HEK293 (cell line): ENCODE measurements around the gene RAB20.

Experiments
- CTCF ChIP-seq: fragments of 450-650 bp; formaldehyde crosslinking; IDR thresholded peaks from 2 replicates; pipeline ENCODE4 v1.5.1; 2016; ENCODE audit warnings: missing biosample characterization, missing genetic modification characterization
- ZNF10 ChIP-seq: fragments of 450-650 bp; formaldehyde crosslinking; IDR thresholded peaks from 2 replicates; pipeline ENCODE4 v1.5.1; 2017; ENCODE audit warnings: missing biosample characterization, missing genetic modification characterization
- ZNF211 ChIP-seq: fragments of 450-650 bp; formaldehyde crosslinking; IDR thresholded peaks from 2 replicates; pipeline ENCODE4 v1.5.1; 2016; ENCODE audit warnings: low read depth, missing biosample characterization, missing genetic modification characterization
- ZNF514 ChIP-seq: fragments of 450-650 bp; formaldehyde crosslinking; IDR thresholded peaks from 2 replicates; pipeline ENCODE4 v1.5.1; 2016; ENCODE audit warnings: missing biosample characterization, missing genetic modification characterization
- ZNF549 ChIP-seq: fragments of 450-650 bp; IDR thresholded peaks from 2 replicates; pipeline ENCODE4 v1.5.1; 2018; ENCODE audit warnings: missing biosample characterization, missing genetic modification characterization, mild to moderate bottlenecking, inconsistent platforms, moderate library complexity
- ZNF785 ChIP-seq: fragments of 450-650 bp; formaldehyde crosslinking; IDR thresholded peaks from 2 replicates; pipeline ENCODE4 v1.5.1; 2016; ENCODE audit warnings: missing biosample characterization, missing genetic modification characterization

GRCh38 chr13:110518571-110518970, 43.0 kb downstream of the RAB20 start:
- no peak for TF ChIP-seq CTCF (tag by site-specific recombination)
- no peak for TF ChIP-seq ZNF549
- TF ChIP-seq ZNF10 (tag by site-specific recombination), result no peak
- no peak for TF ChIP-seq ZNF785 (tag by site-specific recombination)
- TF ChIP-seq ZNF514 (tag by site-specific recombination), result no peak
- no peak for TF ChIP-seq ZNF211 (tag by site-specific recombination)
